ENCODE measurements around the gene PLEKHA7.
"Not testable (repeated sequence)": the region's sequence is repeated elsewhere in the genome, so short reads cannot be mapped to it uniquely, and the experiment has no call there.

Gene PLEKHA7

GRCh38 chr11:16902182-16902581 is 112.0 kb downstream of the PLEKHA7 start:
- DNase-seq: peak; percentile 77

DNA sequence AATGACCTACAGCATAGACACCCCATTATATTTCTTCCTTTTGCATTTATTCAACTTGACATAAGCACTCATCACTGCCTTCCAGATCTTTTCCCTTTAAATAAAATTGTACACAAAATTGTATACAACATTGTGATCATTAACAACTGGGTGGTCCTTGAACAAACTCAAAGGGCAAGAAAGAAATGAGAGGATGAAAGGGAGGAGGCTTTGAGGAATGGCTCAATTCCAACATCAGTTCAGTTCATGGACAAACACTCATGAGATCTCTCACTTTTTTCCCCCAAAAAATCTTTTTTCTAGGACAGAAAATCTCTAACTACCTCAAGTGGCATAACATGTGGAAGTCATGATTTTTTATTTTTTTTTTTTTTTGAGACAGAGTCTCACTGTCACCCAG is 113.7 kb downstream of the PLEKHA7 start:
- no peak for DNase-seq

DNA sequence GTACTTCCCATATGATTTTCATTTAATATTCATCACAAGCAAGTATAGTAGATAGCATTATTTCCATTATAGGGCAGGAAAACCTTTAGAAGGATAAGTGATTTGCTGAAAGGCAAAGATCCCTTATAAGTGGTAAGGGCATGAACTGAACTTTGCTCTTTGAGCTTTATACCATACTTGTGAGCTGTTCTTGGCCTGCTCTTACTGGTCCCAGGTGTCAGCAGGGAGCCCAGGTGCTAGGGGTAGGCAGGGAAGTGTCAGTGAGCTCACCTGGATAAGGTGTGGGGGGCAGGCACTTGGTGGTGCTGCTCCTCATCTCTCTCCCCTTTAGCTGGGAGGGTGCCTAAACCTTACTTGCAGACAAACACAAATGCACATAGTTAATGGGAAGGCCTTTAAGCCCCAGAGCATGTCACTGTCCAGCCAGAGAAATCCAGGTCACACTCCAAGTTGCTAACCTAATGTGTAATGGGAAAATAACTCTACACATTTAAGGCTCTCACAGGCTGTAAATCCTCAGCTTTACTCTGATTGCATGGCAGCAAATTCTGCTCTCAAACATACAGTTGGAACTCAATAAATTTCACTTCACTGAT is 114.4 kb downstream of the PLEKHA7 start:
- DNase-seq: no peak

- no peak for DNase-seq
These were observed 115.8 kb downstream of the PLEKHA7 start for GRCh38 chr11:16898274-16898985.

- DNase-seq: no peak
These were observed 116.6 kb downstream of the PLEKHA7 start for GRCh38 chr11:16897470-16898061.

DNA sequence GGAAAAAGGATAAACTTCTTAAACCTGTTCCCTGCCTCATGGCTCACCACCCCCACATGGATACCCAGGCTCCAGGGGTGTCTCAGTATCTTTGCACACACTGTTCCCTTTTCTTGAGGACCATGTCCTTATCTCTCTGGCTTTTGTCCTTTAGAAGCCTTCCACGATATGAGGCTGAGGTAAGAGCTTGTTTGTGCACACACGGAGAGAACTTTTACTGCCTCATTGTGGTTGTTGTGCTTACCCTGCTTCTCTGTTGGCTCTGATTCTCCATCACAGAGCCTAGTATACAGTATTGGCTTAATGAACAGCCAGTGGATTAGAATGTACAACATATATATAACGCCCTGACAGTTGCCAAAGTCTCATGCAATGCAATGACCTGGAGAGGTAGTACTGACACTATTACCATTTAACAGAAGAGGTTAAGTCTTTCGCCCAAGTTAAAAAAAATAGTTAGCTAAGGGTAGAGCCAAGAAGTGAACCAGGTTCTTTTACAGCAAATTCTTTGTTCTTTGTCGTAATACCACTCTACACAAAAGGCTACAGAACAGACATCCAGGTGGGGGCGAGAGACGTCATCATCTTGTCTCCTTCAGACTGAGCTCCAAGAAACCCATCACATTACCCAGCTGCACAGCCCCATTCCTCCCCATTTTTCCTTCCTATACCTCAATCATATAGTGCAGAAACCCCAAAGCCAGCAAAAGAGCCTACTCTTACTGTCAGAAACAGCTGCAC is 117.3 kb downstream of the PLEKHA7 start:
- DNase-seq: no peak

DNA sequence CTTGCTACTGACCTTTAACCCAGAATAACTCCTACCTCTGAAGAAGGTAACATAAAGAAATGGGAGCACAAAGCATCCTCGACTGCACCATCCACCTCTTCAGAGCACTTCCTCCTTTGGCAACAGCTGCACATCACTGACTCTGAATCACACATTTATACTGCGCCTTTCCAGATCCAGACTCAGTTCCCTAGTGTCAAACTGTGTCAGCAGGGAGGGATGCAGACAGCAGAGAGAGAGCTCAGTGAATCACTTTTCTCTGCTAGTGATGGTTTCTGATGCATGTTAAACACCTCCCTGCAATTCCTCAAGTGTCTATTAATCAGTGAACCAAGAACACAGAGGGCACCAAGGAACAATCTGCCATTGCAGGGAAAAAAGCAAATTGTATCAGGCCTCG is 118.9 kb downstream of the PLEKHA7 start:
- no peak for DNase-seq

DNA sequence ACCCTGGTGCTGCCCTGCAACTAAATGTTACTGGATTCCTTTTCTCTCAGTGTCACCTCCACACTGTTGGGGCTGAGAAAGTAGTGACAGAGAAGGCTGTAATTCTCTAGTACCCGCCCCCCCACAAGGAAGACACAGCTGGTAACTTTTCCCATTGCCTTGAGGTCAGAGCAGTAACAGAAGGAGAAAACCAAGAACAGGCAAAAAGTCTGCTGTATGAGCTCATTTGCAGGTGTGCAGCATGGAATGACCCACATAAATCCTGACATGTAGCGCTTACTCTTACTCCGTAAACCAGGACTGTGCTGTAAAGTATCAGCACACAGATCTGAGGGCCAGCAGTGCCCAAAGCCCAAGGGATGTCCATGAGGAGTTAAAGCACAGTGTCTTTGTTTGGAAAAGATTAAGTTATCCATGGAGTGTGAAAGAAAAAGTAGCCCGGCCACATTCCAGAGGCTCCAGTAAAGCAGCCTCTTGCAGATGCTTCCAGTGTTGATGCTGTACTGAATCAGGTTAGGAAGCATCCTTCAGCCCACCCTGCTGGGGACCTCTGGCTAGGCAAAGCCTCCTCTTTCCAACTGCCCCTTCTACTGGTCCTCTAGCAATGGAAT is 120.7 kb downstream of the PLEKHA7 start:
- DNase-seq: no peak

- DNase-seq: no peak
These were observed 122.2 kb downstream of the PLEKHA7 start for GRCh38 chr11:16891964-16892363.

DNA sequence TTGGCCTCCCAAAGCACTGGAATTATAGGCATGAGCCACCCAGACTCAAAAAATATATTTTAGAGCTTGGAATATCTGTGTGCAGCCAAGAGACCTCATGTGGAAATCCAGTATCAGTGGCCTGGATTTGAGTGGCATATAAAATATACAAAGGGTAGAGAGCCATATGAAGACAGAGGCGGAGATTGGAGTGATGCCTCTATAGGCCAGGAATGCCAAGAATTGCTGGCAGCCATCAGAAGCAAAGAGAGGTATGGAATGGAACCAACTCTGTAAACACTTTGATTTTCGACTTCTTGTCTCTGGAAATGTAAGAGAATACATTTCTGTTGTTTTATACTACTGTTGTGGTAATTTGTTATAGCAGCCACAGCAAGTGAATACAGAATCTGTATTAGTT is 123.0 kb downstream of the PLEKHA7 start:
- DNase-seq: no peak

- DNase-seq: no peak
These were observed 123.8 kb downstream of the PLEKHA7 start for GRCh38 chr11:16890442-16890841.

DNA sequence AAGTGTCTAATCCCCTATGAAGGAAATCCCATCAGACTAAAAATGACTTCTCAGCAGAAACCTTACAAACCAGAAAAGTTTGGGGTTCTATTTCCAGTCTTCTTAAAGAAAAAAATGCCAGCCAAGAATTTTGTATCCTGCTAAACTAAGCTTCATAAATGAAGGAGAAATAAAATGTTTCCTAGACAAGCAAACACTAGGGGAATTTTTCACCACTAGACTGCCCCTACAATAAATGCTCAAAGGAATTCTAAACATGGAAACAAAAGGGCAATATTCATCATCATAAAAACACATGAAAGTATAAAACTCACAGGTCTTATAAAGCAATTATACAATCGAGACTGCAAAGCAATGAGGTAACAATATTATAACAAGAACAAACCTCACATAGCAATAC is 124.3 kb downstream of the PLEKHA7 start:
- DNase-seq: no peak

DNA sequence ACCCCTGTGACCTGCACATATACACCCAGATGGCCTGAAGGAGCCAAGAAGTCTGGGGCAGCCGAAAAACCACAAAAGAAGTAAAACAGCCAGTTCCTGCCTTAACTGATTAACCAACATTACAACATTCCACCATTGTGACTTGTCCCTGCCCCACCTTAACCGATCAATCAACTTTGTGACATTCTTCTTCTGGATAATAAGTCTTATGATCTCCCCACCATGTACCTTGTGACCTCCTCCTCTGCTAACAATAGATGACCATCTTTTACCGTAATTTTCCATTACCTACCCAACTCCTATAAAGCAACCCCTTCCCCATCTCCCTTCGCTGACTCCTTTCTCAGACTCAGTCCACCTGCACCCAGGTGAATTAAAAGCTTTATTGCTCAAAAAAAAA is 125.2 kb downstream of the PLEKHA7 start:
- not testable (repeated sequence) for DNase-seq

DNA sequence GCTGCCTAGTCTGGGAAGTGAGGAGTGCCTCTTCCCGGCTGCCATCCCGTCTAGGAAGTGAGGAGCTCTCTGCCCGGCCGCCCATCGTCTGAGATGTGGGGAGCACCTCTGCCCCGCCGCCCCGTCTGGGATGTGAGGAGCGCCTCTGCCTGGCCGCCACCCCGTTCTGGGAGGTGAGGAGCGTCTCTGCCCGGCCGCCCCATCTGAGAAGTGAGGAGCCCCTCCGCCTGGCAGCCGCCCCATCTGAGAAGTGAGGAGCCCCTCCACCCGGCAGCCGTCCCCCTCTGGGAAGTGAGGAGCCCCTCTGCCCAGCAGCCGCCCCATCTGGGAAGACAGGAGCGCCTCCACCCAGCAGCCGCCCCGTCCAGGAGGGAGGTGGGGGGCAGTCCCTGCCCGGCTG is 126.3 kb downstream of the PLEKHA7 start:
- DNase-seq: not testable (repeated sequence)

DNA sequence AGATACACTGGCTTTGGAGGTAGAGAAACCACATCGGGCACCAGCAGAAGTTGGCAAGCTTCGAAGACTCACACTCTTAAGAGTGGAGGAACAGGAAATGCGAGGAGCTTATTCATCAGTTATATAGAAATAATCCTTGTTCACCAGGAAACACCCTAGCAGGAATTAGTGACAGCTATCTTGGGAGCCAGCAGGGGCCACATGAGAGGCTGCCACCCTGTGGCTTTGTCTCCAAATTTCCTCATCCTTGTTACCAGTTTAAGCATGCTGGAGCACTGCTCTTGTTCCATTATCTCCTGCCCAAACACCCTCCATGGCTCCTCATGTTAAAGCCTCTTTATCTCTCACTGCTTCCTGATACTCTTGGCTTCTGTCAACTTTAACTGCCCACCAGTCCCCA is 131.0 kb downstream of the PLEKHA7 start:
- no peak for DNase-seq

- no peak for DNase-seq
These were observed 132.4 kb downstream of the PLEKHA7 start for GRCh38 chr11:16881766-16882165.

DNA sequence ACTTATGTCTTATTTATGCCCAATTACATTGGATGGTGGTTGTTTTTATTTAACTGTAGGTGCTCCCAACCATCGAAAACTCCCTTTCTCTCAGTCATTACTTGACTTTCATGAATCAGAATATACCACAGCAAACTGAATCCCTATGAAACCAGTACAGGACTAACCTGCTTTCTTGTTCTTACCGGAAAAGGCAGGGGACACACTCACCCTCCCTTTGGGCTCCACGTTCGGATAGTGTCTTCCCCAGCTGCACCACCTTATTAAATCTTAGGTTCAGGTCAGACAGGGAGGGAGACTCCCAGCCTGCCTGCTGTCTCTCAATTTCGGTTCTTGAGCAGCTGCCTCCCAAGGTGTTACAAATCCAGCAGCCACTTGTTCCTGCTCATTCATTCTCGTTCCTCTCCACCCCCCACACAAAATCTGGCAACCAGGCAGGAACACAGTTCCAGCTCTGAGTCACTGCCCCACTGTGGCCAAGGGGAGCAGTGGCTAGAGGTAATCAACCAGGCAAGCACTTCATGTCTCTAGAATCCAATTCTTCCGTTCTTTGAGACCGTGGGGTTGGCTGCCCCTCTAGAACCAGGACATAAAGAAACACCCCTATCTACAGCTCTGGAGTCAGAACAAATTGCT is 133.0 kb downstream of the PLEKHA7 start:
- DNase-seq: no peak

DNA sequence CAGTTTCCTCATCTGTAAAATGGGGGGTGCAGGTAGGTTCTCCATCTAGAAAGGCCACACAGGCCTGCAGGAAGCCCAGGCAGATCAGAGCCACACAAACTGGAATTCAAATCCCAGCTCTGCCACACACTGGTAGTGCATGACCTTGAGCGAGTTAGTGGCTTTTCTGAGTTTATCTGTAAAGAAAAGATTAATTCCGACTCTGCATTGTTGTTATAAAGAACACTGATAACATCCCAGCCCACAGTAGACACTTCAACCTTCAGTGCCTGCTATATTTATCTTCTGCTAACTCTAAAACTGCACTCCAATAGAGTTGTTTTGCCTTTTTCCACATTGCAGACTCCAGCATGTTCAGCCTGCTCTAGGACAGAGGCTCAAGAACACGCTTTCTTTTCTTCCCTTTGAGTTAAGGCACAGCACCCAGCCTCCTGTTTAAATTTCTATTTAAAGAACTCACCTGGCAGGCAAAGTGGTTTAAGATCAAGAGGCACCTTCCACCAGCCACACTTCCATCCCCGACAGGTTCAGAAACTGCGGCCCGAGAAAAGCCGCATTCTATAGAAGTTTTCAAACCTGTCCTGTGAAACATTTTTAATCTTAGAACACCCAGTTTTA is 133.9 kb downstream of the PLEKHA7 start:
- DNase-seq: no peak

- DNase-seq: no peak
These were observed 134.5 kb downstream of the PLEKHA7 start for GRCh38 chr11:16879690-16880089.

GRCh38 chr11:16876837-16877236 is 137.4 kb downstream of the PLEKHA7 start:
- DNase-seq: no peak

GRCh38 chr11:16876053-16876752 is 138.0 kb downstream of the PLEKHA7 start:
- DNase-seq: no peak
